HL-60 (cell line): ENCODE data around the gene TARBP2.

Experiments used
- CTCF ChIP-seq: IDR thresholded peaks from one replicate; pipeline ENCODE4 v1.5.1; 2011; ENCODE audit warnings: low read length, control low read depth, inconsistent platforms; ENCODE audit not compliant: insufficient read depth
- GABPA ChIP-seq: IDR thresholded peaks from 2 replicates; pipeline ENCODE4 v1.6.1; 2012; ENCODE audit warnings: low read depth
- POLR2AphosphoS5 ChIP-seq: IDR thresholded peaks from 2 replicates; pipeline ENCODE4 v1.6.1; 2012; ENCODE audit warnings: low read depth
- REST ChIP-seq: IDR thresholded peaks from 2 replicates; pipeline ENCODE4 v1.6.1; 2012; ENCODE audit warnings: low read depth; ENCODE audit not compliant: insufficient replicate concordance
- SPI1 ChIP-seq: IDR thresholded peaks from 2 replicates; pipeline ENCODE4 v1.6.1; 2012; ENCODE audit warnings: low read depth, mild to moderate bottlenecking, borderline replicate concordance

- TF ChIP-seq CTCF = no peak
- TF ChIP-seq POLR2AphosphoS5 = no peak
- no peak for TF ChIP-seq REST
- TF ChIP-seq GABPA = no peak
- TF ChIP-seq SPI1 = no peak
These were observed 4.7 kb downstream of the TARBP2 start for GRCh38 chr12:53505555-53506449.
